GM12873 (cell line): ENCODE results near the gene EGLN1.

Experiments
- TF ChIP-seq, protein P1 (sequence below): IDR thresholded peaks from 2 replicates; pipeline ENCODE4 v1.5.1; 2012; ENCODE audit warnings: low read depth, mild to moderate bottlenecking, moderate library complexity, low read length, control low read depth; ENCODE audit not compliant: insufficient read depth; ENCODE audit errors: missing control alignments

Gene EGLN1

GRCh38 chr1:231351816-231352215 lies 70.3 kb downstream of the EGLN1 start:
- TF ChIP-seq, protein P1, sequence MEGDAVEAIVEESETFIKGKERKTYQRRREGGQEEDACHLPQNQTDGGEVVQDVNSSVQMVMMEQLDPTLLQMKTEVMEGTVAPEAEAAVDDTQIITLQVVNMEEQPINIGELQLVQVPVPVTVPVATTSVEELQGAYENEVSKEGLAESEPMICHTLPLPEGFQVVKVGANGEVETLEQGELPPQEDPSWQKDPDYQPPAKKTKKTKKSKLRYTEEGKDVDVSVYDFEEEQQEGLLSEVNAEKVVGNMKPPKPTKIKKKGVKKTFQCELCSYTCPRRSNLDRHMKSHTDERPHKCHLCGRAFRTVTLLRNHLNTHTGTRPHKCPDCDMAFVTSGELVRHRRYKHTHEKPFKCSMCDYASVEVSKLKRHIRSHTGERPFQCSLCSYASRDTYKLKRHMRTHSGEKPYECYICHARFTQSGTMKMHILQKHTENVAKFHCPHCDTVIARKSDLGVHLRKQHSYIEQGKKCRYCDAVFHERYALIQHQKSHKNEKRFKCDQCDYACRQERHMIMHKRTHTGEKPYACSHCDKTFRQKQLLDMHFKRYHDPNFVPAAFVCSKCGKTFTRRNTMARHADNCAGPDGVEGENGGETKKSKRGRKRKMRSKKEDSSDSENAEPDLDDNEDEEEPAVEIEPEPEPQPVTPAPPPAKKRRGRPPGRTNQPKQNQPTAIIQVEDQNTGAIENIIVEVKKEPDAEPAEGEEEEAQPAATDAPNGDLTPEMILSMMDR = no peak

- TF ChIP-seq, protein P1 = no peak
Observed at GRCh38 chr1:231348442-231348841, 73.6 kb downstream of the EGLN1 start.

- TF ChIP-seq, protein P1 = no peak
Observed at GRCh38 chr1:231347961-231348360, 74.1 kb downstream of the EGLN1 start.

DNA sequence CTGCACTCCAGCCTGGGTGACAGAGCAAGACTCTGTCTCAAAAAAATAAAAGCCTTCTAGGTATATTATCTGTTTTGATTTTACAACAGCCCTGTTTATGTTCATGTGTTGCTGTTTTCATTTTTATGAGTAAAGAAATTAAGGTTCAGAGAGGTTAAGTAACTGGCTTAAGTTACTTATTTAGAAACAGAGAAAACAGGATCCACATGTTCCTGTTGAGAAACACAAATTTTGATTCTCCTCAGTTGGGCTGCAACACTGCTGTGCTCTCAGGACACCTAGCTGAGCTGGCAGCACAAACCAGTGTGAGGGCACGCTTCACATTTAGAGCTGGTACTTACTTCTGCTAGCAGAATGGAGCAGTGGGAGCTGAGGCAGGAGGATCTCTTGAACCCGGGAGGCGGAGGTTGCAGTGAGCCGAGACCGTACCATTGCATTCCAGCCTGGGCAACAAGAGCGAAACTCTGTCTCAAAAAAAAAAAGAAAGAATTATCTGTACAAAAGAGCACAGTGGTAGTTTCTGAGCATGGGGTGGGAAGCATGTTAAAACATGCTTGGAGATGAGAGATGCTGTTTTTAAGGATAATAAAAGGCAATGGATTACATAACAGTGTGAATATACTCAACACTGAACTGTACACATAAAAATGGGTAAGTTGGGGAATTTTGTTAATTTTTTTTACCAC lies 81.6 kb downstream of the EGLN1 start:
- TF ChIP-seq, protein P1 = no peak

GRCh38 chr1:231338270-231339128 lies 83.6 kb downstream of the EGLN1 start, which contains the start of gene SPRTN:
SPRTN (plus strand) TSS chr1:231338293; CDS start chr1:231338384, 91 bp downstream.
- TF ChIP-seq, protein P1 = no peak

DNA sequence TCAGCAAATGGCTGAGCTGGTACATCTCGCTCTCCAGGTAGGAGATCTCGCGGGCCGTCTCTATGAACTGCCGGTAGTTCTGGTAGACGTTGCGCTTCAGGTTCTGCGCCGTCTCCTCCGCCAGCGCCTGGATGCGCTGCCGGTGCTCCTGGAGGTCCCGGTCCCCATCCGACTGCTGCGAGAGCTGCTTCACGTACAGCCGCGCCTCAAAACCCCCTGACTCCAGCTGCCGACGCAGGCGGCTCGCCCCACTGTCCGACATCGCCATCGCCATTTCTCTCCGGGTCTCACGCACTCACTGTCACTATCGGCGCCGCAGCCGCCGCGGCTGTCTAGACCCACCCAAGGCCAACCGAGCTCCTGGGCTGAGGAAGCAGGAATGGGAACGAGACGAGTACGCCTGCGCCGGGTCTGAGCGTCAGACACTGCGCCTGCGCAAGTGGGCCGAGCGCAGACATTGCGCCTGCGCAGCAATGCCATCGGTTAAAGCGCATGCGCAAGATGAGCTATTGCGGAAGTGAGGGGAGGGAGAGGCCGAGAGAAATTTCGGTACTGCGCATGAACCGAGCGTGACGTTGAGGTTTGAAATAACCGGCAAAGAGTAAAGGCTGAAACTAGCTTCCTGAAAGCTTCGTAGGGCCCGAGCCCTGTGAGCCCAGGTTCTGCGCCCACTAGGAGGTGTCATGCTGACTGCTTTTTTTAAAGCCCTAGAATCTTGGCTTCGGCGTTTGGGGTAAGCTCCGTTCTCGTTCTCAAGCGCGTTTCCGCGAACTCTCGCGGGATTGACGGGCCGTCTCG lies 84.4 kb downstream of the EGLN1 start, which contains the start of gene EXOC8:
EXOC8 (minus strand) TSS at position 381 of the 798 bp plus-strand sequence; CDS start at position 274, 107 bp downstream.
- TF ChIP-seq, protein P1 = peak; percentile 29
